ENCODE results near the gene SIRPA.

- TF ChIP-seq MAX (IDR thresholded peaks at IDR 0.05) (no peak), CREB1 (IDR thresholded peaks at IDR 0.05; ENCODE audit: low read depth) (no peak), REST (IDR thresholded peaks at IDR 0.05; ENCODE audit: low read depth) (no peak), EGR1 (IDR thresholded peaks at IDR 0.05) (no peak), CEBPB (IDR thresholded peaks at IDR 0.05) (no peak)
Measured at GRCh38 chr20:1940581-1940980, 45.4 kb downstream of the SIRPA start.
